ENCODE data around the gene DNAJC9.

The DNAJC9 gene

GRCh38 chr10:73217628-73218027 lies 29.4 kb downstream of the DNAJC9 start:
- Histone ChIP-seq H3K27me3 (ENCODE audit: insufficient read depth, low read length, poor library complexity, severe bottlenecking) (no peaks in the 10 kb centered on the region), H3K9ac (ENCODE audit: low read depth, low read length, poor library complexity, severe bottlenecking) (no peak overlapping the region), H2AFZ (ENCODE audit: low read length) (no peak overlapping the region), H4K20me1 (ENCODE audit: insufficient read depth, low read length, poor library complexity, severe bottlenecking) (no peaks in the 10 kb centered on the region), H3K4me1 (ENCODE audit: insufficient read depth, low read length, poor library complexity, severe bottlenecking) (no peaks in the 10 kb centered on the region), H3F3A (ENCODE audit: low read depth) (no peaks in the 10 kb centered on the region), H3K9me2 (replicated peaks; ENCODE audit: low read depth, low read length) (no peaks in the 10 kb centered on the region), H3K79me2 (ENCODE audit: insufficient read depth, low read length) (no peaks in the 10 kb centered on the region), H3K4me2 (ENCODE audit: low read depth, low read length, poor library complexity, severe bottlenecking) (no peak overlapping the region), H3K9me3 (ENCODE audit: insufficient read depth, low read depth, low read length) (no peaks in the 10 kb centered on the region), H3K36me3 (ENCODE audit: insufficient read depth, low read length) (peaks cover 13% of the 10 kb centered on the region; the same call in 1 of the 2 replicates), H3K4me3 (ENCODE audit: low read length, poor library complexity, severe bottlenecking) (no peak overlapping the region)
- TF ChIP-seq EZH2phosphoT487 (IDR thresholded peaks at IDR 0.05; ENCODE audit: borderline replicate concordance): no peak
- TF ChIP-seq CTCF (conservative IDR thresholded peaks at IDR 0.05; ENCODE audit: low read length): no peak

DNA sequence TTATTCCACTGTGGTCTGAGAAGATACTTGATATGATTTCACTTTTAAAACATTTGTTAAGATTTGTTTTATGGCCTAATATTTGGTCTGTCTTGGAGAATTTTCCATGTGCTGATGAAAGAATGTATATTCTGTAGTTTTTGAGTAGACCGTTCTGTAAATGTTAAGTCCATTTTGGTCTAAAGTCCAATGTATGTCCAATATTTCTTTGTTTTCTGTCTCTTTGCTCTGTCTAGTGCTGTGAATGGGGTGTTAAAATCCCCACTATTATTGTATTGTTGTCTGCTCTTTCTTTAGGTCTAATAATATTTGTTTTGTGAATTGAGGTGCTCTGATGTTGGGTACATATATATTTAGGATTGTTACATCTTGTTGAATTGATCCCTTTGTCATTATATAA lies 31.3 kb downstream of the DNAJC9 start:
- no peaks in the 10 kb centered on the region for H3K79me2 ChIP-seq (ENCODE audit: insufficient read depth, low read length)
- no peaks in the 10 kb centered on the region for H3K9me2 ChIP-seq (replicated peaks; ENCODE audit: low read depth, low read length)
- H4K20me1 ChIP-seq (ENCODE audit: insufficient read depth, low read length, poor library complexity, severe bottlenecking): no peaks in the 10 kb centered on the region
- no peak for TF ChIP-seq EZH2phosphoT487 (IDR thresholded peaks at IDR 0.05; ENCODE audit: borderline replicate concordance)
- no peak for TF ChIP-seq CTCF (conservative IDR thresholded peaks at IDR 0.05; ENCODE audit: low read length)
- no peaks in the 10 kb centered on the region for H3K27me3 ChIP-seq (ENCODE audit: insufficient read depth, low read length, poor library complexity, severe bottlenecking)
- H3K9me3 ChIP-seq (ENCODE audit: insufficient read depth, low read depth, low read length): no peaks in the 10 kb centered on the region
- no peak overlapping the region for H2AFZ ChIP-seq (ENCODE audit: low read length)
- H3K36me3 ChIP-seq (ENCODE audit: insufficient read depth, low read length): peaks cover 13% of the 10 kb centered on the region; the same call in 1 of the 2 replicates
- H3K4me3 ChIP-seq (ENCODE audit: low read length, poor library complexity, severe bottlenecking): no peak overlapping the region
- H3F3A ChIP-seq (ENCODE audit: low read depth): no peaks in the 10 kb centered on the region
- no peak overlapping the region for H3K4me2 ChIP-seq (ENCODE audit: low read depth, low read length, poor library complexity, severe bottlenecking)
- no peak overlapping the region for H3K9ac ChIP-seq (ENCODE audit: low read depth, low read length, poor library complexity, severe bottlenecking)
- no peaks in the 10 kb centered on the region for H3K4me1 ChIP-seq (ENCODE audit: insufficient read depth, low read length, poor library complexity, severe bottlenecking)

DNA sequence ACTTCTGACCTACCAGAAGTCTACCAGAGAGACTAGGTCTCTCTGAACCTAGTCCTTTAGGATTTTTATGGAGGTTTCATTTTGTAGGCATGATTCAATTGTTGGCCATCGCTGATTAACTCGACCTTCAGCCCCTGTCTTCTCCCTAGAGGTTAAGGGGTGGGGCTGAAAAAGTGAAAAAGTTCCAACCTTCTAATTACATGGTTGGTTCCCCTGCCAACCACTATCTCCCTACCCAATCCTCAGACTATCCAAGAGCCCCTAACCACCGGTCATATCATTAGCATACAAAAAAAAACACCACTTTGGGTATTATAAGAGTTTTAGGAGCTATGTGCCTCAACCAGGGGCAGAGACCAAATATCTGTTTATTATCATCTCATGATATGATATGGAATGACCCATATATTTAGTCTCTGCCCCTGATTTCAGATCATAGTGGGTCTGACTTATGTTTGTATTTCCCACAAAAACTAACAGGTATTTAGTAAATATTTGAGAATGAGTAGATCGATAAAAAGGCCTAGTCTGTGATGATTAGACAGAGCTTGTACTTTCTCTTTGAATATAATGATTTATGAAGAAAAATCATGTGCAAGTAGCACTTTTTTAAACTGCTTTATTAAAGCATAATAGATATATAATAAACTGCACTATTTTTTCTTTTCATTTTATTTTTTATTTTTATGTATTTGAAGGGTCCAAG lies 35.8 kb downstream of the DNAJC9 start:
- Histone ChIP-seq H2AFZ (ENCODE audit: low read length) (no peak overlapping the region), H3K9ac (ENCODE audit: low read depth, low read length, poor library complexity, severe bottlenecking) (no peak overlapping the region), H3K9me2 (replicated peaks; ENCODE audit: low read depth, low read length) (no peaks in the 10 kb centered on the region), H3K27me3 (ENCODE audit: insufficient read depth, low read length, poor library complexity, severe bottlenecking) (no peaks in the 10 kb centered on the region), H3K4me1 (ENCODE audit: insufficient read depth, low read length, poor library complexity, severe bottlenecking) (no peaks in the 10 kb centered on the region), H3K4me2 (ENCODE audit: low read depth, low read length, poor library complexity, severe bottlenecking) (no peak overlapping the region), H3K4me3 (ENCODE audit: low read length, poor library complexity, severe bottlenecking) (no peak overlapping the region), H4K20me1 (ENCODE audit: insufficient read depth, low read length, poor library complexity, severe bottlenecking) (no peaks in the 10 kb centered on the region), H3F3A (ENCODE audit: low read depth) (no peaks in the 10 kb centered on the region), H3K79me2 (ENCODE audit: insufficient read depth, low read length) (no peaks in the 10 kb centered on the region), H3K36me3 (ENCODE audit: insufficient read depth, low read length) (0 out of 2 replicates have a peak, but pooled peaks cover under 1% of the 10 kb centered on the region), H3K9me3 (ENCODE audit: insufficient read depth, low read depth, low read length) (no peaks in the 10 kb centered on the region)
- no peak for TF ChIP-seq EZH2phosphoT487 (IDR thresholded peaks at IDR 0.05; ENCODE audit: borderline replicate concordance)
- TF ChIP-seq CTCF (conservative IDR thresholded peaks at IDR 0.05; ENCODE audit: low read length): no peak
